ENCODE results near the gene DTX1. TPM values are rescaled to one million over a fixed set of nuclear protein-coding genes. Genes with fewer than 3 reads are reported as not detected.
A peak's percentile ranks its signal among the peaks of the same experiment; 100 is the strongest.

Gene DTX1
- total RNA-seq, 3 donors from 2014 or later = 5.0 to 7.7 (median 5.2) TPM

DNA sequence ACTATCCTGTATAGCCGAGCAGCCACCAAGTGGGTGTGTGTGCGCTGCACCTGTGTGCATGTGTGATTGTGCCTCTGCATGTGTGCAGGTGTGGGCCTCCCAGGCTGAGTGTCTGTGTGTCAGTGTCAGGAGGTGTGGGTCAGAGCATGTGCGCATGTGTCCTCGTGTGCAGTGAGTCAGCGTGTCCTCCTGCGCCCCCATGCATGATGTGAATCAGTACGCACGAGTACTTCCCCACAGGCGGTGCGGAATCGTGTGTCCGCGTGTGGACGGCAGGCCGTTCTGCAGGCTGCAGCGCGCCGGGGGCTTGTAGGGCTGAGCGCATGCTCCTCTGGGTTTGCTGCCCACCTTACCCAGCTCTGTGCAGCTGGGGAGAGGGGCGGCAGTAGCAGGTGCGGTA is 34.2 kb downstream of the DTX1 start:
- H3K4me3 Mint-ChIP-seq = no peak overlapping the region
- no peaks in the 10 kb centered on the region for H3K9me3 Mint-ChIP-seq
- peaks cover 78% of the 10 kb centered on the region for H3K4me1 Mint-ChIP-seq (ENCODE audit: low read depth)
- ATAC-seq = no peak
- DNase-seq = no peak
- H3K27me3 Mint-ChIP-seq (ENCODE audit: low read depth) = no peaks in the 10 kb centered on the region
- H3K36me3 Mint-ChIP-seq (ENCODE audit: insufficient read depth) = peaks cover 4% of the 10 kb centered on the region

DNA sequence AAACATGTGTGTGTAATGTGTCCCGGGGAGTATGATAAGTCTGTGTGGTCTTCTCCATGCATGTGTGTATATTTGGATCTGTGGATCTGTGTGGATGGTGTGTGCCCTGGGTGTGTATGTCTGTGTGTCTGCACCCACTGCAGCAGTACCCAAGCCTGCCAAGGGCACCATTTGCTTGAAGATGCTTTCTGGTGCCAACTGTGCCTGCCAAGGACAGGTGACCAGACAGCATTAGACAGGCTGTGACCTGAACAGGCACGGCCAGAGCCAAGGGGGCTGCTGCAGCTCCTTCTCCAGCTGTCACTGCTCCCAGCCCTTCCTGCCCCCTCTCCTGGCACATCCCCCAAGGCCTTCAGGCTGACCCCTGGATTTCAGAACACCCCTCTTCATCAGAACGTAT is 35.0 kb downstream of the DTX1 start:
- Mint-ChIP-seq H3K36me3 (ENCODE audit: insufficient read depth) (peaks cover 4% of the 10 kb centered on the region), H3K4me3 (no peak overlapping the region), H3K4me1 (ENCODE audit: low read depth) (peaks cover 70% of the 10 kb centered on the region), H3K9me3 (no peaks in the 10 kb centered on the region), H3K27me3 (ENCODE audit: low read depth) (no peaks in the 10 kb centered on the region)
- ATAC-seq (no peak), DNase-seq (no peak)

DNA sequence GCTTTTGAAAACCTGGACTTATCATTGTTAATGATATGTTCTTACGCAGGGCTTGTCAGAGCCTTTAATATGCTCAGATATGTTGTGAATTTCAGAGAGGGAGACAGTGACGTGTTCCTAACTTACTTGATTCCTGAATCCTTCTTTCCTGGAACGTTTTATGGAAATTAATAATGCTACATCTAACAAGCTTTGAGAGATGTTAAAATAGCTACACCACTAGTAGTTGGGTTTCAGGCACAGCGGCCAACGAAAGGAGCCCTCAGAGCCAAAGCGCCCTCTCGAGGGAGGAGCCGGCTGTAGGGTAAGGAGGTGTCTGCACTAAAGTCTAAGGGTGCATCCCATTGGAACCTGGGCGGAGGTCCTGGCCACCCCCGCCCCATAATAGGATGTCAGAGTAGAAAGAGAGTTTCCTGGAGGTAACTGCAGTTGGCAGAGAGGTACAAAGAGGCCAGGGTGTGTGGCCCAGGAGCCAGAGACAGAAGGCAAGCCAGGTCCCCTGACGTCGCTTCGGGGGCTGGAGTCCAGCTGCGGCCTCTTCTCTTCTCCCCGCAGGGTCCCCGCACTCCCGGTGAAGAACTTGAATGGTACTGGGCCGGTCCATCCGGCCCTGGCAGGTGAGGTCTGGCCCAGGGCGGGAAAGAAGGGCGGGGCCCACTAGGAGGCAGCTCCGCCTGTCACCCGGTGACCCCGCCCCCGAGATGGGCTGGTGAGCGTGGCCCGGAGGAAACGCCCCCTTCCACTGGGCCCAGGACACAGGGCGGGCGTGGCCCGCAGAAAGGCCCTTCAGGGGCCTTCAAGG is 36.3 kb downstream of the DTX1 start:
- Mint-ChIP-seq H3K9me3 (no peaks in the 10 kb centered on the region), H3K36me3 (ENCODE audit: insufficient read depth) (peaks cover 4% of the 10 kb centered on the region), H3K4me1 (ENCODE audit: low read depth) (peaks cover 58% of the 10 kb centered on the region), H3K4me3 (no peak overlapping the region), H3K27me3 (ENCODE audit: low read depth) (no peaks in the 10 kb centered on the region)
- no peak for ATAC-seq
- DNase-seq = no peak

DNA sequence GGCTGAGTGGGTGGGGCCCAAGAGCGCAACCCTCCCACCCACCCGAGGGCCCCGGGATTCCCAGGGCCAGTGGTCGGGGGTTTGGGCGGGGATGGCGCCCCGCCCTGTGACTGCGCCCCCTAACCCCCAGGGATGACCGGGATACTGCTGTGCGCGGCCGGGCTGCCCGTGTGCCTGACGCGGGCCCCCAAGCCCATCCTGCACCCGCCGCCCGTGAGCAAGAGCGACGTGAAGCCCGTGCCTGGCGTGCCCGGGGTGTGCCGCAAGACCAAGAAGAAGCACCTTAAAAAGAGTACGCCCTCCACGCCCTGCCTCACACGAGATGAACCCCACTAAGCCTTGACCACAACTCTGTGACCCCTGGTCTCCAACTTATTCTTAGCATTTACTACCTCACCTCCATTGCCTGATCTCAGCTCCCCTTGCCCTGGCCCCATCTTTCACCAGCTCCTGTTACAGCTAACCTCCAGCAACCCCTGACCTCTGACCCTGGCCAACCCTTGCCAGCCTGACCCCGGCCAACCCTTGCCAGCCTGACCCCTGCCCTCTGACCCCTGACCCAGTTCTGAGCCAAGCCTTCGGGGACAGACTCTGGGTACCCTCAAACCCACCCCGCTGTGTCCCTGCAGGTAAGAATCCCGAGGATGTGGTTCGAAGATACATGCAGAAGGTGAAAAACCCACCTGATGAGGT is 37.0 kb downstream of the DTX1 start:
- Mint-ChIP-seq H3K36me3 (ENCODE audit: insufficient read depth) (peaks cover 4% of the 10 kb centered on the region), H3K27me3 (ENCODE audit: low read depth) (no peaks in the 10 kb centered on the region), H3K9me3 (no peaks in the 10 kb centered on the region), H3K4me3 (no peak overlapping the region), H3K4me1 (ENCODE audit: low read depth) (peaks cover 57% of the 10 kb centered on the region)
- no peak for DNase-seq
- ATAC-seq = no peak

- Mint-ChIP-seq H3K4me3 (no peak overlapping the region), H3K36me3 (ENCODE audit: insufficient read depth) (peaks cover 4% of the 10 kb centered on the region), H3K27me3 (ENCODE audit: low read depth) (no peaks in the 10 kb centered on the region), H3K9me3 (no peaks in the 10 kb centered on the region), H3K4me1 (ENCODE audit: low read depth) (peaks cover 46% of the 10 kb centered on the region)
- ATAC-seq (no peak), DNase-seq (no peak)
Measured at GRCh38 chr12:113094738-113095137, 38.2 kb downstream of the DTX1 start.

- ATAC-seq = no peak
- peaks cover 39% of the 10 kb centered on the region for H3K4me1 Mint-ChIP-seq (ENCODE audit: low read depth)
- H3K27me3 Mint-ChIP-seq (ENCODE audit: low read depth) = no peaks in the 10 kb centered on the region
- H3K9me3 Mint-ChIP-seq = no peaks in the 10 kb centered on the region
- no peak for DNase-seq
- H3K36me3 Mint-ChIP-seq (ENCODE audit: insufficient read depth) = peaks cover 4% of the 10 kb centered on the region
- no peak overlapping the region for H3K4me3 Mint-ChIP-seq
Measured at GRCh38 chr12:113095405-113095804, 38.9 kb downstream of the DTX1 start.

DNA sequence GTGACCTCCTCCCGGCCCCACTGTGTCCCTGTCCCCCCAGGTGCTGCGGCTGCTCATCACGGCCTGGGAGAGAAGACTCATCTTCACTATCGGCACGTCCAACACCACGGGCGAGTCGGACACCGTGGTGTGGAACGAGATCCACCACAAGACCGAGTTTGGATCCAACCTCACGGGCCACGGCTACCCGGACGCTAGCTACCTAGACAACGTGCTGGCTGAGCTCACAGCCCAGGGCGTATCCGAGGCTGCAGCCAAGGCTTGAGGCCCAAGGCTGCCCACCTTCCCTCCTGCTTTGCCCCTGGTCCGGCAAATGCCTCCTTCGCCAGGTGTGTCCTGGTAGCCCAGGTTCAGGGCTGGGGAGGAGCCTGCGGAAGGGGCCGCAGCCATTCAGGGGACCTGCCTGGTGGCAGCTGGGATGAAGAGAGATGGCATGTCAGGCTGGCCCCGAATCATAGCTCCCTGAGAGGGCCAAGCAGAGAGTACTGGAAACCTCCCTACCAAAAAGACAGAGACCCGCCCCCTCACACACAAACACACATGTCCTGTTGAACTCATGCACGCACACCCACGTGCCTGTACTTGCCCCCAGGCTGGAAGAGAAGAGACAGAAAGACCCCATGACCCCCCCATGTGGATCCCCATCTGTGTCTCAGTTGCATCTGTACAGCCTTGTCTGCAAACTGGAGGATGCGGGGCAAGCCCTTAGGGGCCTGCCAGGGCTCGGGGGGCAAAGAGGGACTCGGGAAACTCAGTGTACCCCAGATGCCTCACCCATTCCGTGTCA is 40.3 kb downstream of the DTX1 start:
- H3K4me1 Mint-ChIP-seq (ENCODE audit: low read depth) = peaks cover 24% of the 10 kb centered on the region
- ATAC-seq = no peak
- DNase-seq = no peak
- no peaks in the 10 kb centered on the region for H3K27me3 Mint-ChIP-seq (ENCODE audit: low read depth)
- no peak overlapping the region for H3K4me3 Mint-ChIP-seq
- no peaks in the 10 kb centered on the region for H3K9me3 Mint-ChIP-seq
- peaks cover 4% of the 10 kb centered on the region for H3K36me3 Mint-ChIP-seq (ENCODE audit: insufficient read depth)

GRCh38 chr12:113097716-113098440 is 41.3 kb downstream of the DTX1 start:
- Mint-ChIP-seq H3K4me1 (ENCODE audit: low read depth) (peaks cover 17% of the 10 kb centered on the region), H3K36me3 (ENCODE audit: insufficient read depth) (peaks cover 4% of the 10 kb centered on the region), H3K27me3 (ENCODE audit: low read depth) (no peaks in the 10 kb centered on the region), H3K9me3 (no peaks in the 10 kb centered on the region), H3K4me3 (no peak overlapping the region)
- ATAC-seq (no peak), DNase-seq (no peak)

- Mint-ChIP-seq H3K36me3 (ENCODE audit: insufficient read depth) (peaks cover 4% of the 10 kb centered on the region), H3K4me3 (no peak overlapping the region), H3K4me1 (ENCODE audit: low read depth) (peaks cover 17% of the 10 kb centered on the region), H3K27me3 (ENCODE audit: low read depth) (no peaks in the 10 kb centered on the region), H3K9me3 (no peaks in the 10 kb centered on the region)
- DNase-seq = peak; percentile 61
- ATAC-seq = peak; percentile 88
Measured at GRCh38 chr12:113098441-113099028, 42.0 kb downstream of the DTX1 start.

DNA sequence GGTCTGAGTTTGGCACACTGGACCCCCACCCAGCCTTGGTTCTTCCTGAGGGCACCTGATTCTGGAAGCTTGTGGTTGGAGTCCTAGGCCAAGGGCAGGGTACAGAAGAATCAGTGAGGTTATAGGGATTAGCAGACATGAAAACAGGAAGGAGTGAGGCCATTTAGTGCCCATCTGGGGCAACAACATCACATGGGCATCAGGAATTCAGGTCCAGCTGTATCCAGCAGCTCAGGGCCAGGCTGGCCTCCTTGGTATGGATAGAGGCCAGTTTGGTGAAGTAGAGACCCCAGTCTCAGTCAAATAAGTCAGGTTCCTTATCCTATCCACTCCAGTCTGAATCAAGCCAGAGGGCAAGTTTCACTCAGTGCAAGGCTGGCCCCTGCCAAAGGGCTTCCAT is 42.8 kb downstream of the DTX1 start:
- Mint-ChIP-seq H3K4me1 (ENCODE audit: low read depth) (peaks cover 19% of the 10 kb centered on the region), H3K9me3 (no peaks in the 10 kb centered on the region), H3K4me3 (no peak overlapping the region), H3K36me3 (ENCODE audit: insufficient read depth) (peaks cover 4% of the 10 kb centered on the region), H3K27me3 (ENCODE audit: low read depth) (no peaks in the 10 kb centered on the region)
- ATAC-seq (no peak), DNase-seq (no peak)

GRCh38 chr12:113099764-113100163 is 43.2 kb downstream of the DTX1 start:
- ATAC-seq (no peak), DNase-seq (no peak)
- H3K4me1 Mint-ChIP-seq (ENCODE audit: low read depth) = peaks cover 22% of the 10 kb centered on the region
- no peaks in the 10 kb centered on the region for H3K27me3 Mint-ChIP-seq (ENCODE audit: low read depth)
- peaks cover 4% of the 10 kb centered on the region for H3K36me3 Mint-ChIP-seq (ENCODE audit: insufficient read depth)
- H3K4me3 Mint-ChIP-seq = no peak overlapping the region
- no peaks in the 10 kb centered on the region for H3K9me3 Mint-ChIP-seq

- H3K27me3 Mint-ChIP-seq (ENCODE audit: low read depth) = no peaks in the 10 kb centered on the region
- no peaks in the 10 kb centered on the region for H3K36me3 Mint-ChIP-seq (ENCODE audit: insufficient read depth)
- ATAC-seq = no peak
Measured at GRCh38 chr12:113101751-113102150, 45.2 kb downstream of the DTX1 start.

GRCh38 chr12:113102811-113103210 is 46.3 kb downstream of the DTX1 start:
- no peaks in the 10 kb centered on the region for H3K36me3 Mint-ChIP-seq (ENCODE audit: insufficient read depth)
- H3K9me3 Mint-ChIP-seq = no peaks in the 10 kb centered on the region
- no peaks in the 10 kb centered on the region for H3K27me3 Mint-ChIP-seq (ENCODE audit: low read depth)
- H3K4me1 Mint-ChIP-seq (ENCODE audit: low read depth) = peaks cover 19% of the 10 kb centered on the region
- no peak overlapping the region for H3K4me3 Mint-ChIP-seq
- DNase-seq = no peak
- ATAC-seq = no peak

More at GRCh38 chr12:113101751-113102150, 45.2 kb downstream of the DTX1 start:
- no peak for DNase-seq
- Mint-ChIP-seq H3K4me3 (no peak overlapping the region), H3K4me1 (ENCODE audit: low read depth) (peaks cover 19% of the 10 kb centered on the region), H3K9me3 (no peaks in the 10 kb centered on the region)

Measured in activated T-cell treated with anti-CD3 and anti-CD28 coated beads, Interleukin-2, amount 50 U/mL, for 4 hours (primary cell).